T-helper 2 cell treated with Interferon-gamma antibody and Interleukin-4, amounts not matched to agents 5 μg/mL and 100 μg/mL, for 36 hours (primary cell): ENCODE measurements around the gene TBCC.
A peak's percentile ranks its signal among the peaks of the same experiment; 100 is the strongest.
"Not testable (repeated sequence)": the region's sequence is repeated elsewhere in the genome, so short reads cannot be mapped to it uniquely, and the experiment has no call there.

Experiments used
- DNase-seq: peaks from one replicate; pipeline ENCODE4 v3.0.0; 2021; ENCODE audit warnings: low spot score
- H3K27ac Mint-ChIP-seq: one replicate; pipeline ENCODE4 v1.8.0; 2021; ENCODE audit warnings: mild to moderate bottlenecking, mixed read lengths
- H3K27me3 Mint-ChIP-seq: one replicate; pipeline ENCODE4 v1.8.0; 2021; ENCODE audit warnings: low read depth, mixed read lengths
- H3K36me3 Mint-ChIP-seq: one replicate; pipeline ENCODE4 v1.8.0; 2021; ENCODE audit warnings: low read depth, mixed read lengths
- H3K4me1 Mint-ChIP-seq: one replicate; pipeline ENCODE4 v1.8.0; 2021; ENCODE audit warnings: low read depth, mixed read lengths
- H3K4me3 Mint-ChIP-seq: one replicate; pipeline ENCODE4 v1.8.0; 2022; ENCODE audit warnings: mild to moderate bottlenecking, moderate library complexity, mixed read lengths
- H3K9me3 Mint-ChIP-seq: one replicate; pipeline ENCODE4 v1.8.0; 2021; ENCODE audit warnings: mixed read lengths

The TBCC gene

DNA sequence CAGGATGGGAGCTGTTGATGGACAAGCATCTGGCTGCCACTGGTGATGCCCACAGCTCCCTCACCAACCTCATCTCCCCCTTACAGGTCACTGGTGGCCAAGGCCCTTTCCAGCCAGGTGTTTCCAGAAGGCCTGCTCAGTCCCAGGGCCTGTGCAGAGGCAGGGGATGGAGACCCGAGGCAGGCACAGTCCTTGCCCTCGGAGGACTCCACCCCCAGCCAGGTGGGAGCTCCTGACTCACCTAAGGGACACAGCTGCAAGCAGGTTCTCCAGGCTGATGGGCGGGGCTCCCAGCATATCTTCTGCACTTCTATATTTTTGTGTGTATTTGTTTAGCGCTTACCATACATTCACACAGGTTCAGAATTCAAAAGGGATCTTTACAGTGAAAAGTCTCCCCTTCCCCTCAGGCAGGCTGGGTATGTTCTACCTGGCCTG is 40.9 kb downstream of the TBCC start:
- no peak overlapping the region for H3K4me3 Mint-ChIP-seq
- no peak for DNase-seq
- no peaks in the 10 kb centered on the region for H3K36me3 Mint-ChIP-seq
- H3K27me3 Mint-ChIP-seq = no peaks in the 10 kb centered on the region
- H3K27ac Mint-ChIP-seq = no peak overlapping the region
- no peaks in the 10 kb centered on the region for H3K4me1 Mint-ChIP-seq
- no peaks in the 10 kb centered on the region for H3K9me3 Mint-ChIP-seq

DNA sequence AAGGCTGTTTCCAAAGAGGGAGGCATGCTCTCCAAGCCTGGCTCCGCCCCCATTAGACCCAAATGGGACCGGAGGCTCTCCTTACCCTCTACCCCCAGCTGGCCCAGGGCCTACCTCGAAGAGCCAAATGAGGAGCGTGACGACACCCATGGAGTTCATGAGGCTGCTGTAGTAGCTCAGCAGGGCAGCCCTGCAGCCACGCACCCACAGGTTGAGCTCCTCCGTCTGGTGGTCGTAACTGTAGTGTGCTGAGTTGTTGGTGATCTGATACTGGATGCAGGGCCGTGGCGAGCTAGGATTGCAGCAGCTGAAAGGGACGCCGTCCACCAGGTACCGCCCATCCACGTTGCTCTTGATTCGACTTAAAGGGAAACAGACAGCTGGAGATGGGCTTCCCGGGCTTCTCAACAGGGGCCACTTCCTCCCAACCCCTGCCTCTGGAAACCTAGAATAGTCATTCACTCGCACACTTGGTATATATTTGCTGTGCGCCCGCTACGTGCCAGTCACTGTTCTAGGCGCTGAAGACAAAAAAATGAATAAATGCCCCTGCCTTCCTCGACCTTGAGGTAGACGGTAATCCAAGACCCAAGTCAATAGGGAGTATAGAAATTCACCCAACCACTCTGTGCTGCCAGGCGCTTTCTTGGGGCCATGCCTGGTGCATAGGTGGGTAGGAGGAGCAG is 41.5 kb downstream of the TBCC start:
- no peak for DNase-seq
- Mint-ChIP-seq H3K36me3 (no peaks in the 10 kb centered on the region), H3K4me3 (no peak overlapping the region), H3K27ac (no peak overlapping the region), H3K27me3 (no peaks in the 10 kb centered on the region), H3K4me1 (no peaks in the 10 kb centered on the region), H3K9me3 (no peaks in the 10 kb centered on the region)

GRCh38 chr6:42702786-42703185 is 43.1 kb downstream of the TBCC start:
- not testable (repeated sequence) for H3K4me3 Mint-ChIP-seq, H3K4me1 Mint-ChIP-seq, H3K9me3 Mint-ChIP-seq, H3K36me3 Mint-ChIP-seq, H3K27me3 Mint-ChIP-seq, H3K27ac Mint-ChIP-seq, DNase-seq

- Mint-ChIP-seq H3K4me3 (no peak overlapping the region), H3K36me3 (no peaks in the 10 kb centered on the region), H3K9me3 (no peaks in the 10 kb centered on the region), H3K4me1 (no peaks in the 10 kb centered on the region), H3K27me3 (no peaks in the 10 kb centered on the region), H3K27ac (no peak overlapping the region)
- no peak for DNase-seq
Measured at GRCh38 chr6:42702200-42702599, 43.7 kb downstream of the TBCC start.

- Mint-ChIP-seq H3K9me3 (no peaks in the 10 kb centered on the region), H3K27ac (no peak overlapping the region), H3K27me3 (no peaks in the 10 kb centered on the region), H3K4me3 (no peak overlapping the region), H3K36me3 (peaks cover 13% of the 10 kb centered on the region), H3K4me1 (peaks cover 14% of the 10 kb centered on the region)
- DNase-seq = no peak
Measured at GRCh38 chr6:42698217-42698616, 47.7 kb downstream of the TBCC start.

GRCh38 chr6:42697268-42697655 is 48.6 kb downstream of the TBCC start:
- Mint-ChIP-seq H3K27me3 (no peaks in the 10 kb centered on the region), H3K9me3 (no peaks in the 10 kb centered on the region), H3K4me1 (peaks cover 22% of the 10 kb centered on the region), H3K36me3 (peaks cover 22% of the 10 kb centered on the region), H3K4me3 (no peak overlapping the region), H3K27ac (no peak overlapping the region)
- no peak for DNase-seq

- Mint-ChIP-seq H3K4me1 (peaks cover 22% of the 10 kb centered on the region), H3K27ac (no peak overlapping the region)
Measured at GRCh38 chr6:42696526-42697267, 49.2 kb downstream of the TBCC start.

DNA sequence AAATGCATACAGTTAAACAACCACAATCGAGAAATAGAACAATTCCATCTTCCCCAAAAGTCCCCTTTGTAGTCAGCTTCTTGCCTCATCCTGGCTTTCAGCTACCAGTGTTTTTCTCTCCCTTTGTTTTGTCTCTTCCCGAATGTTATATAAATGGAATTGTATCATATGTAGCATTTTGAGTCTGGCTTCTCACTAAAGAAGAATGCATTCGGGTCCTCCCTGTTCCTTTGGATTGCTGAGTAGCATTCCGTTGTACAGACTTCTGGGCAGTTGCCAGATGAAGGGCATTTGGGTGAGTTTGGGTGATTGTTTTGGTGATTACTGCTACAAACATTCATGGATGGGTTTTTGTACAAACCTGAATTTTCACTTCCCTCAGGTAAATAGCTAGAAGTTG is 51.3 kb downstream of the TBCC start:
- Mint-ChIP-seq H3K36me3 (peaks cover 39% of the 10 kb centered on the region), H3K4me3 (no peak overlapping the region), H3K9me3 (no peaks in the 10 kb centered on the region), H3K27ac (peak overlapping the region; percentile 22), H3K4me1 (peaks cover 24% of the 10 kb centered on the region), H3K27me3 (no peaks in the 10 kb centered on the region)
- no peak for DNase-seq

More at GRCh38 chr6:42696526-42697267, 49.2 kb downstream of the TBCC start:
- Mint-ChIP-seq H3K27me3 (no peaks in the 10 kb centered on the region), H3K36me3 (peaks cover 23% of the 10 kb centered on the region), H3K4me3 (no peak overlapping the region), H3K9me3 (no peaks in the 10 kb centered on the region)
- no peak for DNase-seq
